ENCODE results near the gene CCZ1. TPM values are rescaled to one million over a fixed set of nuclear protein-coding genes. Genes with fewer than 3 reads are reported as not detected.
A peak's percentile ranks its signal among the peaks of the same experiment; 100 is the strongest.
"Not testable (repeated sequence)": the region's sequence is repeated elsewhere in the genome, so short reads cannot be mapped to it uniquely, and the experiment has no call there.

CCZ1 gene
- total RNA-seq, 2 experiments from 2014 or later, result 76.2 to 80.4 TPM

DNA sequence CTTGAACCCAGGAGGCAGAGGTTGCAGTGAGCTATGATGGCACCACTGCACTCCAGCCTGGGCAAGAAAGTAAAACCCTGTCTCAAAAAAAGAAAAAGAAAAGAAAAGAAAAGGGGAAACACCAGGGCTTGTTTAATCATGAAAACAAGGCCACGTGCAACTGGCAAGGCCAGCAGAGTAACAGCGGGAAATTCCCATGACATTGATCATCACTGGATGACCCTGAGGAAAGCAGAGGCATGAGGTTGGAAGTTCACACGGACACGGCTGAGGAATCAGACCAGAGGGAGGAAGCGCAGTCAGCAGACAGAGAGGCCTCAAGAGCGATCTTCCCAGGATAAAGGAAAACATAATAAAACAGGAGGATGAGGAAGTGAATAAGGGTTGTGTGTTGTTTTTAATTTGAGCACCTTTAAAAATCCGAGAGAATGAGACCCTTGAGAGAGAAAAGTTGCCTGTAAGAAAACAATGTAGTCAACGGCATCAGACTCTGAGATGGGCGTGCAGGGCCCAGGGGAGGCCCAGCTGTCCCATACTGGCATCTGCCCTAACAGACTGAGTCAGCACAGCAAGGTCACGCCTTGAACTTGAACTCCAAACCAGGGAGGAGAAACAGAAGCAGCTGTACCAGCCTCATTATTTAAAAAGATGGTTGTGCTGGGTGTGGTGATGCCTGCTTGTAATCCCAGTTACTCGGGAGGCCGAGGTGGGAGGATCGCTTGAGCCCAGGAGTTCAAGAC is 33.5 kb downstream of the CCZ1 start:
- H3K9me3 Mint-ChIP-seq; intact Hi-C loops (cut with DNase I, micrococcal nuclease); H3K36me3 Mint-ChIP-seq (ENCODE audit: low read depth); ATAC-seq (ENCODE audit: poor library complexity); H3K27ac Mint-ChIP-seq; H3K27me3 ChIP-seq (ENCODE audit: control insufficient read depth in 1 of 2, insufficient read depth in 2 of 2, low read length in 2 of 2); H3K27me3 Mint-ChIP-seq; H3K4me3 ChIP-seq (ENCODE audit: low read length); H3K27ac ChIP-seq (ENCODE audit: low read depth in 1 of 2, low read length in 2 of 2); H3K36me3 ChIP-seq (ENCODE audit: insufficient read depth, low read length); POLR2A ChIA-PET; H3K9me3 ChIP-seq (ENCODE audit: control insufficient read depth in 1 of 2, insufficient read depth in 1 of 2, low read length in 2 of 2); CTCF ChIA-PET; H3K4me1 Mint-ChIP-seq (ENCODE audit: low read depth); H3K4me1 ChIP-seq (ENCODE audit: insufficient read depth, low read length); DNase-seq; H3K4me3 Mint-ChIP-seq: not testable (repeated sequence)

DNA sequence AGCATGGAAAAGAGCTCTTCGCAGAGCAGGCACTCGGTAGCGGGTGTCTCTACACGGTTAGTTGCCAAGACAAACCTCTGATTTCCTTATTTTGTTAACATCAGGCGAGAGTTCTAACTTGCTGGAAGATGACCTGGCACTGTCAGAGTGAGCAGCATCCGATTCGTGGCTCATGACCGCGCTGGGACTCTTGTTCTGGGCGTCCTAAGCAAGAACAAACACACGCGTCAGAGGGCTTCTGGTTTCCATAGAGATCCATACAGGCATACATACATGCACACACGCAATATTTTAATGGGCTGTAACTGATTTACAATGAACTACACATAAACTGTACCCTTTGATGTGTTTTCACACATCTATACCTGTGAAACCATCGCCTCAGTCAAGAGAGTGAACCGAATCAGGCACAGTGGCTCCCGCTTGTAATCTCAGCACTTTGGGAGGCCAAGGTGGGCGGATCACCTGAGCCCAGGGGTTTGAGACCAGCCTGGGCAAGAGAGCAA is 36.5 kb downstream of the CCZ1 start:
- H3K4me1 ChIP-seq (ENCODE audit: insufficient read depth, low read length); H3K4me1 Mint-ChIP-seq (ENCODE audit: low read depth); H3K4me3 Mint-ChIP-seq; intact Hi-C loops (cut with DNase I, micrococcal nuclease); H3K27ac ChIP-seq (ENCODE audit: low read depth in 1 of 2, low read length in 2 of 2); H3K9me3 Mint-ChIP-seq; CTCF ChIA-PET; H3K27ac Mint-ChIP-seq; H3K4me3 ChIP-seq (ENCODE audit: low read length); DNase-seq; H3K36me3 Mint-ChIP-seq (ENCODE audit: low read depth); POLR2A ChIA-PET; H3K27me3 ChIP-seq (ENCODE audit: control insufficient read depth in 1 of 2, insufficient read depth in 2 of 2, low read length in 2 of 2); H3K27me3 Mint-ChIP-seq; H3K9me3 ChIP-seq (ENCODE audit: control insufficient read depth in 1 of 2, insufficient read depth in 1 of 2, low read length in 2 of 2); H3K36me3 ChIP-seq (ENCODE audit: insufficient read depth, low read length): not testable (repeated sequence)
- ATAC-seq (ENCODE audit: poor library complexity), result peak; percentile 17

- not testable (repeated sequence) for DNase-seq; H3K27ac ChIP-seq (ENCODE audit: low read depth in 1 of 2, low read length in 2 of 2)
These were observed 64.7 kb downstream of the CCZ1 start for GRCh38 chr7:5963205-5963604.

DNA sequence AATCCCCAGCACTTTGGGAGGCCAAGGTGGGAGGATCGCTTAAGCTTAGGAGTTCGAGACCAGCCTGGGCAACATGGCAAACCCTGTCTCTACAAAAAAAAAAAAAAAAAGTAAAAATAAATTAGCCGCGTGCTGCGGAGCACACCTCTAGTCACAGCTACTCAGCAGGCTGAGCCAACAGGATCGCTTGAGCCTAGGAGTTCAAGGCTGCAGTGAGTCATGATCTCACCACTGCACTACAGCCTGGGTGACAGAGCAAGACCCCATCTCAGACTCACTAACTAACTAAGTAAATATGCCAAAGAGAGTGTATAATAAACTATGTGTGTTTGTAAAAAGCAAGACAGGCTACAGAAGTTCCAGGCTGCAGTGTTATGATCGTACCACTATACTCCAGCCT is 65.3 kb downstream of the CCZ1 start:
- H3K4me3 ChIP-seq (ENCODE audit: low read length); H3K36me3 ChIP-seq (ENCODE audit: insufficient read depth, low read length); H3K27me3 Mint-ChIP-seq; DNase-seq; H3K4me1 Mint-ChIP-seq (ENCODE audit: low read depth); intact Hi-C loops (cut with DNase I, micrococcal nuclease); H3K36me3 Mint-ChIP-seq (ENCODE audit: low read depth); H3K4me3 Mint-ChIP-seq; H3K27ac Mint-ChIP-seq; H3K9me3 ChIP-seq (ENCODE audit: control insufficient read depth in 1 of 2, insufficient read depth in 1 of 2, low read length in 2 of 2); H3K9me3 Mint-ChIP-seq; H3K4me1 ChIP-seq (ENCODE audit: insufficient read depth, low read length); H3K27me3 ChIP-seq (ENCODE audit: control insufficient read depth in 1 of 2, insufficient read depth in 2 of 2, low read length in 2 of 2); H3K27ac ChIP-seq (ENCODE audit: low read depth in 1 of 2, low read length in 2 of 2); CTCF ChIA-PET; ATAC-seq (ENCODE audit: poor library complexity); POLR2A ChIA-PET: not testable (repeated sequence)

More at GRCh38 chr7:5963205-5963604, 64.7 kb downstream of the CCZ1 start:
- H3K4me3 ChIP-seq (ENCODE audit: low read length); H3K4me3 Mint-ChIP-seq; H3K4me1 ChIP-seq (ENCODE audit: insufficient read depth, low read length); POLR2A ChIA-PET; H3K36me3 Mint-ChIP-seq (ENCODE audit: low read depth); CTCF ChIA-PET; ATAC-seq (ENCODE audit: poor library complexity); H3K27me3 Mint-ChIP-seq; intact Hi-C loops (cut with DNase I, micrococcal nuclease); H3K27me3 ChIP-seq (ENCODE audit: control insufficient read depth in 1 of 2, insufficient read depth in 2 of 2, low read length in 2 of 2); H3K9me3 ChIP-seq (ENCODE audit: control insufficient read depth in 1 of 2, insufficient read depth in 1 of 2, low read length in 2 of 2); H3K27ac Mint-ChIP-seq; H3K4me1 Mint-ChIP-seq (ENCODE audit: low read depth); H3K9me3 Mint-ChIP-seq; H3K36me3 ChIP-seq (ENCODE audit: insufficient read depth, low read length): not testable (repeated sequence)

DNA sequence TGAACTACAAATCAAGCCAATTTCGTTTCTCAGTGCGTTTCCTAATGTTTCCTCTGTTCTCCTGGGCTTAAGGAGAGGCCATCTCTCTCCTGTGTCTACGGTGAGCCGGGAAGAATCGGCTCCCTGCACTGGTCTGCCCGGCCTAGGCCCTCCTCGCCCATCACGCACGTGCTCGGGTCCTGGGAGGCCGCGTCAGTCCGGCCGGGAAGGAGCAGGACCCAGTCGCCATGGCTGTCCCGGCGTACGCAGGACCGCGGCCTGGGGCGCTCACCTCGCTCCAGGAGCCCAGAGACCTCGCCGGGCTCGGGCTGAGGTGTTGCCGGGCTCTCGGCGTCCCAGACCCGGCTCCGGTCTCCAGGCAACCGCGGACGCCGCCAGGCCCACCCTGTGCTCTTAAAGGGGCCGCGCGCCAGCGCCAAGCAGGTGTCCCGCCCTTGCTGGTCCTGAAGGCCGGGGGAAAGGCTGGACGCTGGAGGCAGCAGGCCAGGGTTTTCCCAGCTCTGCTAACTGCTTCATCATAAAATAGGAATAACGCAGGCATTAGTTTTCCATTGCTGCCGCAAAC is 71.9 kb downstream of the CCZ1 start, which contains the start of gene RSPH10B:
Gene RSPH10B (minus strand): TSS at position 343 of the 565 bp plus-strand sequence. CDS start 3,573 bp downstream, outside the sequence.
- H3K9me3 ChIP-seq (ENCODE audit: control insufficient read depth in 1 of 2, insufficient read depth in 1 of 2, low read length in 2 of 2); POLR2A ChIA-PET; H3K27me3 Mint-ChIP-seq; H3K4me1 ChIP-seq (ENCODE audit: insufficient read depth, low read length); ATAC-seq (ENCODE audit: poor library complexity); H3K9me3 Mint-ChIP-seq; H3K27ac Mint-ChIP-seq; H3K27ac ChIP-seq (ENCODE audit: low read depth in 1 of 2, low read length in 2 of 2); DNase-seq; H3K27me3 ChIP-seq (ENCODE audit: control insufficient read depth in 1 of 2, insufficient read depth in 2 of 2, low read length in 2 of 2); intact Hi-C loops (cut with DNase I, micrococcal nuclease); H3K36me3 Mint-ChIP-seq (ENCODE audit: low read depth); H3K36me3 ChIP-seq (ENCODE audit: insufficient read depth, low read length); CTCF ChIA-PET; H3K4me3 ChIP-seq (ENCODE audit: low read length); H3K4me3 Mint-ChIP-seq; H3K4me1 Mint-ChIP-seq (ENCODE audit: low read depth): not testable (repeated sequence)

GRCh38 chr7:5973580-5973979 is 75.0 kb downstream of the CCZ1 start:
- H3K27ac Mint-ChIP-seq; POLR2A ChIA-PET; ATAC-seq (ENCODE audit: poor library complexity): not testable (repeated sequence)

More at GRCh38 chr7:5973580-5973979, 75.0 kb downstream of the CCZ1 start:
- H3K9me3 Mint-ChIP-seq; H3K27me3 Mint-ChIP-seq; intact Hi-C loops (cut with DNase I, micrococcal nuclease); H3K36me3 Mint-ChIP-seq (ENCODE audit: low read depth); H3K4me3 Mint-ChIP-seq; H3K36me3 ChIP-seq (ENCODE audit: insufficient read depth, low read length); H3K9me3 ChIP-seq (ENCODE audit: control insufficient read depth in 1 of 2, insufficient read depth in 1 of 2, low read length in 2 of 2); H3K27me3 ChIP-seq (ENCODE audit: control insufficient read depth in 1 of 2, insufficient read depth in 2 of 2, low read length in 2 of 2); DNase-seq; H3K4me3 ChIP-seq (ENCODE audit: low read length); H3K27ac ChIP-seq (ENCODE audit: low read depth in 1 of 2, low read length in 2 of 2); H3K4me1 ChIP-seq (ENCODE audit: insufficient read depth, low read length); CTCF ChIA-PET; H3K4me1 Mint-ChIP-seq (ENCODE audit: low read depth): not testable (repeated sequence)
